NCI-H1048 (cell line): ENCODE data around the gene LACRT.
"Not testable (repeated sequence)": the region's sequence is repeated elsewhere in the genome, so short reads cannot be mapped to it uniquely, and the experiment has no call there.

ENCODE experiments used
- DNase-seq: peaks from one replicate; lab custom pipeline; 2025; lab: John Stamatoyannopoulos, UW

The LACRT gene

DNA sequence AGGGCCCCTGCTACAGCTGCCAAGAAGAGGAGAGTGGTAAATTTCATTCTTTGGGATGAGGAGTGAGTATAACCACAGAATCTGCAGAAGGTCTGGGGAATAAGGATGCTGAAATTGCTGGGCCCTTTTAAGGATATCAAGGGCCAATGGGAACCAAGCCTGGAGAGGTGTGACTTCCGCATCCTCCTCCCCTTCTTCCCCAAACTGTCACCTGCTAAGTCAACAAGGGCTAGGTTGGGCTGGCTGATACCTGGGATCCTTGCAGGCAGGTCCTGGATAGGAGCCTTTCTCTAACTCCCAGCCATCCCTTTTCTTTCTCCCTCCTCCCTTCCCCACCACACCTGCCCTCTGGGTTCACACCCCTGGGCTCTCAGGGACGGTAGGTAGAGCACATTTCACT, at the start of gene LACRT:
LACRT (minus strand) TSS at position 101 of the 400 bp plus-strand sequence; CDS start at position 47, 54 bp downstream.
- DNase-seq: no peak

- DNase-seq: no peak
Observed at GRCh38 chr12:54683398-54683797, 48.7 kb upstream of the LACRT start.

DNA sequence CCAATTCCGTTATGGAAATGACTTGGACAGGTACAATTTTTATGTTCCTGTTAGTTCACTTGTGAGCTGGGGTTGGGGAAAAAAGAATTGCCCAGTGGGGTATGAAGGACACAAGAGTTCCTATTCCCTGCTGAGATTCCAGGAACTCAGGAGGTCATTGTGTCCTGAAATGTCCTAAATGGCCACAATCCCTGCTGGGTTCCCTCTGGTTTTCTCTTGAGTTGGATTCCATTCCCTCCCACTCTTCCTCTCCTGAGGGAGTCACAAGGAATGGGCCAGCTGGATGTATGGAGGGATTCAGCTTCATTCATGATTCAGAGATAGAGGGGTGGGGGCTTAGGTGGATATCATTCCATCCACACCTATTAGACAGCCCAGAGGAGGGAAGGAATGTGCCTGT, 48.0 kb upstream of the LACRT start:
- no peak for DNase-seq

GRCh38 chr12:54680374-54680773, 45.7 kb upstream of the LACRT start:
- DNase-seq: no peak

GRCh38 chr12:54678131-54678530, 43.4 kb upstream of the LACRT start:
- DNase-seq: no peak

GRCh38 chr12:54667945-54668344, 33.2 kb upstream of the LACRT start:
- no peak for DNase-seq

DNA sequence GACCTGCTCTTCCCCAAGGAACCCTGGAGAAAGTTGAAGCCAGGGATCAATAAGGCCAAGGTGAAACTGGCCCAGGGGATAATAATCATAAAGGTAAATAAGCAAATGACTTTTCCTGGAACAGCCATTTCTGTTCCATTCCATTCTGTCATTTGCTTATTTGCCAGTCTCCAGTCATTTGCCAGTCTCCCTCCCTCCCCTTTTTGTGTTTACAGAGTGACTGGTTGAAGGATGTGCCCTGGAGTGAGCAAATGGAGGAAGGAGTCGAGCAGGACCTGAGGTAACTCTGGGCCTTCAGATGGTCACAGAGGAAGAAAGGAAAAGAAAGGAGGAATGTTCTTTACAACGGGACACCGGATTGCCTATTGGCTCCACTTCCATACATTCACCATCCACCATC, 31.3 kb upstream of the LACRT start:
- no peak for DNase-seq

- not testable (repeated sequence) for DNase-seq
Observed at GRCh38 chr12:54665022-54665635, 30.4 kb upstream of the LACRT start.

DNA sequence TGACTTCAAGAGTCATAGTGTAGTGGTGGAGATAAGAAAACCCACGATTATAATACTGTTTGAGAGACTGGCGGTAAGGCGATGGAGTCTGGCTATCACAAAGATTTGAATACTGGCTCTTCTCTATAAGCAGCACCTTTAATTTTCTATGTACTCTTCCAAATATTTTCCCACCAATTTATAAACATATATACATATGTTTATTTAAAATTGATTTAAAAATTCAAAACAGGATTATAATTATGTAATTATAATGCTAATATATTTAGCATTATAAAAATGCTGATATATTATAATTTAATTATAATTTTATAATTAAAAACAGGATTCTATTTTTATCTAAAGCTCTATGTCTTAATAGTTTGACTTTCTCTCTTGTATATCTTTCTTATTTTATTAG, 28.9 kb upstream of the LACRT start:
- DNase-seq: no peak

- DNase-seq: no peak
Observed at GRCh38 chr12:54662026-54662425, 27.3 kb upstream of the LACRT start.

- no peak for DNase-seq
Observed at GRCh38 chr12:54661048-54661447, 26.4 kb upstream of the LACRT start.

GRCh38 chr12:54660320-54660962, 25.7 kb upstream of the LACRT start:
- DNase-seq: no peak

GRCh38 chr12:54658306-54659264, 23.9 kb upstream of the LACRT start:
- no peak for DNase-seq

- DNase-seq: no peak
Observed at GRCh38 chr12:54657105-54657607, 22.5 kb upstream of the LACRT start.

GRCh38 chr12:54654926-54655325, 20.2 kb upstream of the LACRT start:
- DNase-seq: no peak

GRCh38 chr12:54653025-54653424, 18.3 kb upstream of the LACRT start:
- no peak for DNase-seq

- no peak for DNase-seq
Observed at GRCh38 chr12:54650889-54651288, 16.2 kb upstream of the LACRT start.

DNA sequence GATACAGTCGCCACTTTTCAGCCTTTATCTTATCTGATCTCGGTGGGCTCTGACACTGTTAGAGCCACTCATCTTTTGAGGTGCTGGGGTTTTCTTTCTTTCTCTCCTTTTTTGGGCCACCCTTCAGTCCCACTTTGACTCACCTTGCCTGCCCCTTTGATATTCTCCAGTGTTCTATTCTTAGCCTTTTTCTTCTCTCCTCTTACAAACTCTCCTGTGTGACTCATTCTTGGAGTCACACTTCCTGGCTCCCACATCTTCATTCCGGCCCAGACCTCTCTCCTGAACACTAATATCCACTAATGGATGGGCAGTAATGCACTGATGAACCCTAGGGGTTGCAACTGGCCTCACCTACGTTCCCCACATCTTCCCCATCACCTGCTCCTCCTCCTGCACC, 15.7 kb upstream of the LACRT start:
- no peak for DNase-seq

GRCh38 chr12:54649825-54650224, 15.1 kb upstream of the LACRT start:
- no peak for DNase-seq

DNA sequence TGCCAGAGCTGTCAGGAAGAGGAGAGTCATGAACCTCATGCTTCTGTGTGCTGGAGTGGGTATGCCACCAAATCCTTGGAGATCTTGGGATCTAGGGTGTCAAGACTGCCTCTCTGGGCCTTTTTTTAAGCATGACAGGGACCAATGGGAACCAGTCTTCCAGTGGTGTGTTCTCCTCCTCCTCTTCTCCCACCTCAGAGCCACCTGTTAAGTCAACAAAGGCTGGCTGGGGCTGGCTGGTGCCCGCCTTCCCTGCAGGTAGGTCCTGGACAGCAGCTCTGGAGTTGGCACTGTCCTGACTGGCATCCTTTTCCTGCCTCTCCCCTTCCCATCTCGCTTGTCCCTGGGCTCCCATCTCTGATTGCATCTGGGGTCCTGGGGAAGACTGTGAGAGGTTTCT, 13.6 kb upstream of the LACRT start, which contains the start of gene DCD:
DCD (minus strand) TSS at position 101 of the 400 bp plus-strand sequence; CDS start at position 39, 62 bp downstream.
- no peak for DNase-seq

- DNase-seq: no peak
Observed at GRCh38 chr12:54641554-54641953, 6.9 kb upstream of the LACRT start.

- no peak for DNase-seq
Observed at GRCh38 chr12:54641089-54641488, 6.4 kb upstream of the LACRT start.
